GM20431 (cell line): ENCODE data around the gene ERN1.

Experiments
- in situ Hi-C: fragments of 300-500 bp; cut with MseI, MboI; formaldehyde crosslinking; loops from one replicate; pipeline ENCODE4 v1.15.0; 2020; ENCODE audit warnings: low sequenced_read_pairs; ENCODE audit not compliant: unreplicated experiment

The ERN1 gene

DNA sequence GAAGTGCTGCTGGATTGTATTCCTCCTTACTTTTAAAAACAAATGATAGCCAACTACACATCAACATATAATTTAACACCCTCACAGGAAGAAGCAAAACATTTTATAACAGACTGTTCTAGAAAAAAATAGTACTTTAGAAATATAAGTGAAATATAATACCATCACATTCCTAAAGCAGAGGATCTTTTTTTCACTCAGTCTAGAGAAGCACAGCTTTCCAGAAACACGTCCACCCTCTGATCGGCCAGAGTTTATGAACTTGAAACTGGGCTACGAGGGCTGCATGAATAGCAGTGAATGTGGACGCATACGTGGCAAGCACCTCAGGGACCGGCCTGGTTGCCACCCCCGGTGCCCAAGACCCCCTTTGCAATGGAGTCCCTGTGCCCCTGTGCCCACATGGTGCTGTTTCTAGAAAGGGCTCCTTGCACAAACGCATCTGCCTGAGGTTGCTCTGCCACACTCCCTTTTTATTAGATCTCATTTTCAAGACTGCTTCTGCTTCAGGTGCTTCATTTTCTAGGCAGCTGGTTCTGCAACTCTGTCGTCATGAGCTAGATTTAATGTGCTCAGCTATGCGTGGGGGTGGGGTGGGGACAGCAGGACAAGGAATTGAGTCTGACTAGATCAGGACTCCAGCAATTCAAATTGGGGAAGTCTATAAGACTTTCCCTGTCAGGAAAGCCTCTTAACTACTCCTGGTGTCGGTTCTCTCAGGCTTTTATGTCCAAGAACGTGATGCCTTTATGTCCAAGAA, 29.1 kb upstream of the ERN1 start:
- in situ Hi-C loops: no loop called here

DNA sequence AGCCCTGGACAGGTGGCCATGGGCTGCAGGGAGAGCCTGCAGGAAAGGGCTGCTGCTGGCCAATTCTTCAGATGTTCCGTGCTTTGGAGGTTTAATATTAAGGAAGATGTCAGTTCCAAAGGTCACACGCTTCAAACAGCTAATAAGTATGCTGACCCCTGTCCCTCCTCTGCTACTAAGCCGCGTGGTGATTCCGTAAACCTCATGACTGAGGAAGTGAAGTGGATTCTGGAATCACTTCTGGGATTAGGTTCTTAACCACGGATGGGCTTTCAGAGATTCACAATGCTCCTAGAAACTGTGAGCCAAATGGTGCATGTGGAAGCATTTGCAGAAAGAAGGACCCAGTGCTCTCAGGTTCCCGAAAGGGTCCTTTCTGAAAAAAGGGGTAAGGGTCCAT, 28.5 kb upstream of the ERN1 start:
- in situ Hi-C loops: no loop called here

DNA sequence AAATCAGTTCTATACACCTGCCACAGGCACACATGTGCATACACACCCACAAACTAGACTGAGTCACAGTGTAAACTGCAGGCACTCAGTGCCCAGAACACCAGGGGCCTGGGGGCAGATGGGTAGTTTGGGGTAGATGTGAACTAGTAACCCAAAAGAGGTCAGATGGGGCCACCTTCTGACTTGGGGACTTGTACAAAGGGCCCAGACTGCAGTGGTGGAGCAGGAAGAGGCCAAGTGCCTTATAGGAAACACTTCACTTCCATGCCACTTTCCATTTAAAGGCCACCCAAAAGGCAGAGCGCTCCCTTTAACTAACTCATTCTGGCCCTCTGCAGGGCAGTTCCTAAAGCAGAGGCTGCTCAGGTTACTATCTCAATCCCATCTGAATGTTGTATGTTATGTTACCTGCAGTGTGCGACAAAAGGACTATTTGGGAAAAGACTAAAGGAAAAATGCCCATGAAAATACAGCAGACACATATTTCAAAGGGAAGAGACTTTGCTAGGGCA, 27.8 kb upstream of the ERN1 start:
- in situ Hi-C loops: no loop called here

DNA sequence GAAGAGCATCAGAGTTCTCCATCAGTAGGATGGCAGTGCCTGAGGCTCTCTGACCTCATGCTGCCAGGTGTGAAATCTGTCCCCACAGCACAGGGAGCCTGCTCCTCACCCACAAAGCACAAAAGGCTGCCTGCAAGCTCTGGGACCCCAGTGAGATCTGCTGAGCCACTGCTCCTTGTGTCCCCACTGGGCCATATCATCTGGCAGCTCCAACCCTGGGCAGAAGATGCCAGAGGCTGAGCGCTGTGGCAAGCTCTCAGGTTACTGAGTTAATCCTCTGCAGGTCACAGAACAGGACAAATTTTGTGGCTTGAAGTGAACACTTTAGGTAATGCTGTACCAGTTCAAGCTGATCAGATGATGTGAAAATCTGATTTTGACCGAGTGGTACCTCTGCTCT, 26.7 kb upstream of the ERN1 start:
- in situ Hi-C loops: no loop called here

DNA sequence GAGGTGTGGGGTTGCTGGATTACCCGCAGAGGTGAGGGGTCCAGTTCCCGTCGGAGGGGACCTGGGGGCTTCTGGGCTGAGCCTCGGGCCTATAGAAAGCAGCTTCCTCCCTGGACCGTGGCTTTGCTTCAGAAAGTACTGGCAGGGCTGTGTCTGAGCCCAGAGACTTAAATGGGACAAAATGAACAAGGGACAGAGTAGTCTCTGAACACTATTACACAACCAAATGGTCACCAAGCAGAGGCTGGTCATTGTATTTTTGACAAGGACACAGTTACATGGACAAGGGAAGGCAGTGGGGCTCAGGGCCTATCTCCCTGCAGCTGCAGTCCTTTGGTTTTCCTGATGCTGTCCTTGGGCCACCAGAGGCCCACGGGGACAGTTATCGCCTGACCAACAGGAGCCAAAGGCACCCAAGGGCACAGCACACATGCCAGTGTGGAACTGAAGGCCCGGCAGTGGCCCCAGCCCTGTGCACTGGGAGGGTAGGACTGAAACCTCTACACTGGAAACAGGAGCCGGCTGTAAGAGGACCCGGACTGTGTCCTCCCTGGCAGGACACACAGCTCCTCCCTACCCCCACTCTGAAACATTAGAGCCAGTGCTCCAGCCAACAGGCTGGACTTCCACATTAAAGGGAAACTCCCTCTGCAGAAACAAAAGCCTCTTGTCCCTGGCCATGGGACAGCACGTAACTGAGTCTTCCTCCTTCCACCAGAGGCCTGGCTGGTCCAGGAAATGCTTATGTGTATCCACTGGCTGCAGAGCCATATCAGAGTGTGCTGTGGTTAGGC, 26.0 kb upstream of the ERN1 start:
- in situ Hi-C loops: no loop called here

DNA sequence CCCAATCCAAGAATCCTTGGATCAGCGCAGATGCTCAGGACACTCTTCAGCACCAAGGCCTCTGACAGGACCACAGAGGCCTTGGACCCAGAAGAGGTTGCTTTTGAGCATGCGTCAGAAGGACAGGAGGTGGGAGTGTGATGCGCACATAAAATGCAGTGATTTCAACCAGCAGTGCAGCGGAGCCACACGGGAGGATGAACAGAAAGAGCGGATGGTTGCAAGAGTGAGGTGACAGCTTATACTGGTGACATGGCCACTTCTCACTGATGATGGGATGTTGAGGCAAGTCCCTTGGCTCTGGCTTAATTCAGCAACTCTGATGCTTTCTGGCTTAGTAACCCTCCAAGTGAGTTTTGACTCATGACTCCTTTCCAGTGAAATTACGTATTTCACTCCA, 25.2 kb upstream of the ERN1 start:
- in situ Hi-C loops: no loop called here

DNA sequence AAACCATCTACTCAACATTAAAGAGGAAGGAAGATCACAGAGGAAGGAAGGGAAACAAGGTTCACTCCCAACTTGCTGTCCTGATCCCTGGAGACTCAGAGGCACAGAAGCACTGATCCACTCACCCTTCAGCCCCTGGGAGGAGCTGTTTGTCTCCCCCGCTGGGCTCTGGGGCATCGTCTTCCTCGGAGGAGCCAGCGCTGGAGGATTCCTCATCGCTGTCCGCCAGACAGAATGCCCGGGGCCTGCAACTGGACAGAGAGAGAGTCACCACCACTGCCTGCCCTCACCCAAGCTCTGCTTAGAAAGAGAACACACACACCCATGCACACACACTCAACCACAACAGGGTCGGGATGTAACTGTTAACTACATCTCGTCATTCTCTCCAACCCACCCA, 24.8 kb upstream of the ERN1 start:
- in situ Hi-C loops: no loop called here

DNA sequence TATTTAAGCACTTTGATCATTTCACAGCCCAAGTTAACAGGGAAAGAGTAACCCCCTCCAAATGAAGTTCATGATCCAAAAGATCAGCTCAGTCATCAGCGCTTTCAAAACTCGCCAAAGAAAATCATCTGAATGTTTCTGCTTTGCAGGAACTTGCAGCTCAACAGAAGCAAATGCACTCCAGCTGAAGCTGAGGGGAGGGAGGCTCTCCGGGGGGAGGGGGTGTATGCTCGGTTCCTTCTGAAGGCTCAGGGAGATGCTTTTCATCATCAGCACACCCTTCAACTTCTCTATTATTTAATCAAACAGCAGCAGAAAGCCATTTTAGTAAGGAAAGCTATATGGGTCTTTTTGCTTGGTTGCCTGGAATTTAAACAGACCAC, 24.4 kb upstream of the ERN1 start:
- in situ Hi-C loops: no loop called here

DNA sequence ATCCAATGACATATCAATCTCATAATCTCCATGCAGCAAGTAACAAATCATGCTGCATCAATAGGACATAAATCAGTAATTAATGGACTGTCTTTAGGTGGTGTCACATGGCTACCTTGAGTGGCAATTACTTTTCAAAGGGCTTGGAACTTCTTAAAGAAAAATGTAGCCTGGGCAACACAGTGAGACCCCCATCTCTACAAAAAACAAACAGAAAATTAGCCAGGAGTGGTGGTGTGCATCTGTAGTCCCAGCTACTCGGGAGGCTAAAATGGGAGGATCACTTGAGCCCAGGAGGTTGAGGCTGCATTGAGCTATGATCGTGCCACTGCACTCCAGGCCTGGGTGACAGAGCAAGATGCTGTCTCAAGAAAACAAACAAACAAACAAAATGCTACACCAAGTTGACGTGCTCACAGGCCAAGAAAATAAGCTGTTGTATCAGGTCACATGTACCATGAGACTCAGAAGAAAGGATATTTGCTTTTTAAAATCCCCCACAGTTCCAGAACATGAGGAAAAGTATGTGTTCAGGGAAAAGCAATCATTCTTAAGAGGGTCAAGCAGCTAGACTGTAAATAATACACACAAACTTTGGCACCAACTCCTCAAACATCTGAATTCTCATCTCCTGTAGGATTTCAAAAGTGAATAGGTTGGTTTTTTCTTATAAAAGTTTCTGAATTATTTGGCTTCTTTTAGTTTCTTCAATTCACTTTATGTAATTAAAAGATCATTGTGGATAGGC, 23.8 kb upstream of the ERN1 start:
- in situ Hi-C loops: no loop called here

DNA sequence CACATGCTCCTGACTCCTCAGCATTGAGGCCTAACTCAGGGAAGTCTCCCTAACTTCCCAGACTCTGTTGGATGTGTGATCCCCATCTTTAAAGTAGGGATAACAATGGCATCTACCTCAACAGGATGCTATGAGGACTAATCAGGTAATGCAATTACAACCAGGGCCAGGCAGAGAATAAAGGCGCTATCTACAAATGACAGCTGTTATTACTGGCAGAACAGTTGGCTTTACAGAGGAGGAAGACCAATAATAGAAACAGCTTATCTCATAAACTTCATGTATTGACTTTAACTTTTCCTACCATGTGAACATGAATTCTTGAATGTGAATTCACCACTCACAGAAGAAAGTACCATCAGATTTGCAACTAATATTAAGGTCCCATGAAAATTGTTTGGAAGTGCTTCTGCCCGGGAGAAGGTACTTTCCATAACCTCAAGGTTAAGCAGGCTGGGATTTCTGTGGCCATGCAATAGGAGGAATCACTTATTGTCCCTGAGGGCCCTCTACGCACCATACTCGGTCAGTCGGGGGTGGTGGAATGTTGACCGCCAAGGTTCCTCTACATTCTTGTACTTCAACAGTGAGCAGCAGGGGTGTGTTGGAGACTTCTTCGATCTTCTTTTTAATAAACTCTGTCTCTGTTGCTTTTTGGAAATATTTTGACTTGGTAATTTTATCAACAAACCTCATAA, 22.6 kb upstream of the ERN1 start:
- in situ Hi-C loops: no loop called here

DNA sequence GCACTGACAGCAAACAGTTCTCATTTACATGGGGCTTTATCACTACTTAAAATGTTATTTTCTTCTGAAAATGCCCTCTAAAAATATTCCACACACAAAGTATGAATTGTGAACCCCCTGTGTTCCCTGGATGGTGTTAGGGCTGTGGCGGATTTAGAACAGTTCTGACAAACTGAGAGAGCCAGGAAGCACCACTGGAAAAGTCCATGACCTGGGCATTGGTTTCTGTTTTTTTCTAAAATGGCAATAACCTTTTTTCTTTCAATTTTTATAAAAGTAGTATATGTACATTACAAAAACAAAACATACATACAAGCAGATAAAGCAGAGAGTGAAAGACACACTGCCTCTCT, 21.0 kb upstream of the ERN1 start:
- in situ Hi-C loops: no loop called here

DNA sequence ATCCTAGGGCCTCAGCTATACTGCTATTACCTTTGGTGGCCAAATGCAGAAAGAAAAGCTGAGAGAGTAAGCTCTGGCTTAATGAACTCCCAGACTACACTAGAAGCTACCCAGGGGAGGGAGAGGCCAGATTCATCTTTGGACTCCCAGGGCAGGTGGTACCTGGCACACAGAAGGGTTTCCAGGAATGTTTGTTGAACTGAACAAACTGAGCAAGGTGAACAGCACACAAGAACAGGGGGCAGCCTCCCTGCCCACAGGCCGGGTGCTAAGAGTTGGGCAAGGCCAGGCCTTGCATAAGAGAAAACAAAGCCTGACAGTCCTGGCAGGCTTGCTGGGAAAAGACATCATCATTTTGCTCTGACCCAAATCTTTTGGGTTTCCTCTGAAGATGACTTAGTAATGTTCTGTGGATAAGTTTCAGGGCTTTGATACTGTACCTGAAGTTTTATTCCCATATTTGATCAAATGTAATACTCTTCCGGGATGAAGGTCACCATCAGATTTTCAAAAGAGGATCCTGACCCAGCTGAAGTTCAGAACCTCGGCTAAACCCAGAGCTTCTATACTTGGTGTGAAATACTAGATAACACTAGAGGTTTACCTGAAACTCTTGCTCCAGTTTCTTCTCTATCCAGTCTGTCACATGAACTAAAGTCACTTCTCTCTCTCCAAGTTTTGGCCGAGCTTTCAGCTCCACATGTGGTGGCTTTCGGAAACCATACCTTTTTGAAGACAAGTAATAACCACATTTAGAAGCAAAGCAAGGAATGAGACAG, 20.5 kb upstream of the ERN1 start:
- in situ Hi-C loops: no loop called here

DNA sequence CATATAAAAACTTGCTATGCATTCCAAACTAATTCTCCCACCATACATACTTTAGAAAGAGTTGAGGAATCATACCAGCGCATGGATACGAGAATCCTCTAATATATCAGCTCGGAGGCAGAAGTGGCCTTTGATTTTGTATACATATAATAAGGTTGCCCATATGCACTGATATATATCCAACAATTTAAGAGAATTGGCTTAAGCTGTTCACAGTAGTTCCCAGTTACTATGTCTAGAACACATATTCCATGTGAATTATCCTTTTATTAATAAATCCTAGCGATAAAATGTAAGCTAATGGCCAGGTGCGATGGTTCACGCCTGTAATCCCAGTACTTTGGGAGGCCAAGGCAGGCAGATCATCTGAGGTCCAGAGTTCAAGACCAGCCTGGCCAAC, 19.3 kb upstream of the ERN1 start:
- in situ Hi-C loops: no loop called here

DNA sequence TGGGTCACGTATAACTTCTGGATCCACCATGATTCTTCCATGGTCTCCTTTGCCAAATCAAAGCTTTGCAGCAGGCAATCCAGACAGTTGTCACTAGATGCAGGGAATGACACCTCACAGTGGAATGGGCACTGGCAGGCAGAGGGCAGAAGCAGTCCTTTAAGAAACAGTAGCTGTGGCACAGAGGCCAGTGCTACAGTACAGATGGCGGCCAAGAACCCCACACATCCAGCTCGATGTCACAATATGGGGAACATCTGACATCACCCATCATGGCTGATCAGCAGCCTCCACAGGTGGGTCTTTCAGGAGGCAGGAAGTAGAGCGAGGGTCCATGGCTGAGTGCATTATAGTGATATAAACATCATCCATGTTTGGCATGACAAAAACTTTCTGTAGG, 18.8 kb upstream of the ERN1 start:
- in situ Hi-C loops: no loop called here

DNA sequence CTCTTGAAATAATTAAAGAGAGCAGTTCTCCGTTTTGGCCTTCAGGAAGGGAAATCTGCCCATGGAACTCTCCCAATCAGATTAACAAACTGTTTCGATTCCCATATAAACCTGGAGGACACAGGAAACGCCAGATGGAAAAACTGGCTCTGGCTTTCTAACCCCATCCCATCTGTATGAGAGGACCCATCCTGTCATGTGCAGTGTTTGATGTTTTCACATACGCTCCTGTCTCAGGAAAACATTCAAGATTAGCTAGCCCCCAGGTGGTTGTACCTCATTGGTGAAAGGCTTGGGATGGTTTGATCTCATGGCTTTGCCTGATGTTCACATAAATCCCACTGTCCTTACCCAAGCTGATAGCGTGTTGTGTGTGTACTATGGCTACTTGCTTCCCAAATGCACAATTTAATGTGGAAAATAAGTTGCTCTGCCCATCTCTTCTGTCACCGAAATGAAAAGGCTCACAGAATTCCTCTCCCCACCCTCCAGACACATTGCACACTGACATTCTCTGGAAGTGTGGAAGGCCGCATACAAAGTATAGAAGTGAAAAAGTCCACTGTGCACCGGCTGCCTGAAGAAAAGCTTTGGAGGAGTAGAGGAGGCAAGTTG, 18.2 kb upstream of the ERN1 start:
- in situ Hi-C loops: no loop called here

DNA sequence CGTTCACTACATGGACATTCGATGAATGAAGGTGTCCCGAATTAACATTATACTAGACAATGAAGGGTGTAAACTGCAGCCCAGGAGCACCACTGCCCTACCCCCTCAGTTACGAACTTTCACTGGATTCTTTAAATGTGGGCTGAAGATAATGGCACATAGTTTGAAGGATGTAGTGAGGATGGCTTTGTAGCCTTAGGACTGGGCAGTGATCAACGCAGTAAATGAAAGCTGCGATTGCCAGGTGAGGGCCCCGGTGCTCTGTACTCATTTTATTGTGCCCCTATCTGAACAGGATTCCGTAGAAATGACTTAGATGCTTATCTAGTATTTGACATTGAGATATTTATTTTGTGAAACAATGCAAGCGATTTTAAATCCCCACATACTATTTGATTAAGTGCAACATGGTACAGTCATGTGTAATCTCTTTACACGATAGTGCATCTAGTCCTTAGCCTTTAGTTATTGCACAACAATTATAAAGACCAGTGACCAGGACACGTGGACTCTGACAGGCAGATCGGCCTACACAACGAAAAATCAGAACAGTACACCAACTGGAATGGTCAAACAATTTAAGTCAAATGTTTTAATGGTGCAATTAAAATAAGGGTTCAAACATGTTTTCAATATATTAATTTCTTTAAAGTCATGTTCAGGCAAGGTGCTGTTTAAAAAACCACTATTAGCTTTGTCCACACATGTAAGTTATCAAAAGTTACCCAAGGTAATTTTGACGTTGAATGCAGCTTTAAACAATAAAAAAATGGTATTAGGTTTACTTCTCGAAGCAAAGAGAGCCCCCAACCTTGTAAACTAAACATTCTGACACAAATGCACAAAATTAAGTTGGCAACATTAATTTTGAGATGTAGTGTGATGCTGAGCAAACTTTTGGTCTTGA, 17.4 kb upstream of the ERN1 start:
- in situ Hi-C loops: no loop called here

DNA sequence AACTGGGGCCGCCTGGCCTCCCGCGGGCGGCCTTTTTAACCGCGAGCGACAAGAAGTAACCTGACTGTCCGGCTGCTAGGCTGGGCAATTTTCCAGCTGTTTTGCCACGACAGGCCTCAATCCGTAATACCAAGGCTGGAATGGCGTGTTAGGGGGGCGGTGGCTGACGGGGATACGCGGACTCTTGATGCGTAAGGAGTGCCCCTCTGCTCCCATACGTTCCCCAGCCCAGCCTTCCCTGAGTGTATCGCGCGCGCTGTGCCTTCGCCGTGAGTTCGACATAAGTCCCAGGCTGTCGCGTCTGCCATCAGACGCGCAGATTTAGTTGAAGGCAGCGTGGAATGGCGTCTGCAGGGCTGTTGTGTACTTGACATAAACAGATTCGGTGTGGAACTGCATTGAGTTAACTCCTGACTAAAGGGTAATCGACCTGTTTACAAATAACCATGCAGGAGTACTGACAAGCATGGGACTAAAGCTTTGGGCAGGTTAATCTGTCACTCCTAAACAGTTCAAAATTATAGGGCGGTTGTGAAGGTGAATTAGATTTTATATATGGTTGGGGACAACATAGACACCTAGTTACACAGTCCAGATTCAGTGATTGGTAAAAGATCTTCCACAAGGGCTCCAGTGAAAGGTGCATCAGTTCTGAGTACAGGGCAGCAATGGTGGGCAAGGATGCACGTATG, 16.6 kb upstream of the ERN1 start:
- in situ Hi-C loops: no loop called here
